Measurements from ENCODE around the gene TEX14. TPM values are rescaled to one million over a fixed set of nuclear protein-coding genes. Genes with fewer than 3 reads are reported as not detected.

Gene TEX14
- total RNA-seq, 6 experiments from 2014 or later, result 0.04 to 0.12 (median 0.09) TPM; not detected in 3

DNA sequence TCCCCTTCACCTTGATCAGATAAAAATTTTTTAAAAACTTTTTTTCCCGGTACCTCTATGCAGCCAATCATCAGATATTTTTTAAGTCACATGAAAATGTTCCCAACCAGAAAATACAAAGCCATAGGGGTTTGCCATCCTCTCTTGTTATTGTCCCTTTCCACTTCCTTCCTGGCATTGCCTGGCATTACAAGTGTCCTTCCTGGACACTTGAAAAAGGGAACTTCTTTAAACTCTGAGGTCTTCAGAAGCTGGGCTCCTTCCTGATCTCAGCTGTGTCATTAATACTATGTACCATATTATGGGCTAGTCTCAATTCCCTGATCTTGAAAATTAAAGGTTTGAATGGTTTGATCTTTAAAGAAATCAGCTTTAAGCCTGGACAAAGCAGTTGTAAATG, 64.9 kb downstream of the TEX14 start:
- H3K36me3 ChIP-seq, result no peaks in the 10 kb centered on the region
- DNase-seq, result no peak
- H3K9me3 ChIP-seq, result no peaks in the 10 kb centered on the region
- H3K27me3 ChIP-seq, result no peaks in the 10 kb centered on the region
- no peak for ATAC-seq
- H3K4me3 ChIP-seq, result no peak overlapping the region
- H3K27ac ChIP-seq, result no peak overlapping the region
- no peak for TF ChIP-seq POLR2A (IDR thresholded peaks at IDR 0.05)
- TF ChIP-seq, protein P1, sequence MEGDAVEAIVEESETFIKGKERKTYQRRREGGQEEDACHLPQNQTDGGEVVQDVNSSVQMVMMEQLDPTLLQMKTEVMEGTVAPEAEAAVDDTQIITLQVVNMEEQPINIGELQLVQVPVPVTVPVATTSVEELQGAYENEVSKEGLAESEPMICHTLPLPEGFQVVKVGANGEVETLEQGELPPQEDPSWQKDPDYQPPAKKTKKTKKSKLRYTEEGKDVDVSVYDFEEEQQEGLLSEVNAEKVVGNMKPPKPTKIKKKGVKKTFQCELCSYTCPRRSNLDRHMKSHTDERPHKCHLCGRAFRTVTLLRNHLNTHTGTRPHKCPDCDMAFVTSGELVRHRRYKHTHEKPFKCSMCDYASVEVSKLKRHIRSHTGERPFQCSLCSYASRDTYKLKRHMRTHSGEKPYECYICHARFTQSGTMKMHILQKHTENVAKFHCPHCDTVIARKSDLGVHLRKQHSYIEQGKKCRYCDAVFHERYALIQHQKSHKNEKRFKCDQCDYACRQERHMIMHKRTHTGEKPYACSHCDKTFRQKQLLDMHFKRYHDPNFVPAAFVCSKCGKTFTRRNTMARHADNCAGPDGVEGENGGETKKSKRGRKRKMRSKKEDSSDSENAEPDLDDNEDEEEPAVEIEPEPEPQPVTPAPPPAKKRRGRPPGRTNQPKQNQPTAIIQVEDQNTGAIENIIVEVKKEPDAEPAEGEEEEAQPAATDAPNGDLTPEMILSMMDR (IDR thresholded peaks at IDR 0.05), result no peak
- 67% methylated on average over 1 of the region's 1 CpG for WGBS (ENCODE audit: insufficient coverage, low coverage, low lambda C conversion rate, missing lambda C conversion rate)
- H3K4me1 ChIP-seq, result peaks cover 0 to 6% (median 3%) of the 10 kb centered on the region in 4 donors
- intact Hi-C loops (cut with DNase I), result no loop called here

- intact Hi-C loops (cut with DNase I), result no loop called here
- H3K9me3 ChIP-seq, result no peaks in the 10 kb centered on the region
- TF ChIP-seq, protein P1 (IDR thresholded peaks at IDR 0.05), result no peak
- no peak for TF ChIP-seq POLR2A (IDR thresholded peaks at IDR 0.05)
- H3K27me3 ChIP-seq, result no peaks in the 10 kb centered on the region
- DNase-seq, result no peak
- H3K27ac ChIP-seq, result no peak overlapping the region
- H3K4me3 ChIP-seq, result no peak overlapping the region
- WGBS (ENCODE audit: insufficient coverage, low coverage, low lambda C conversion rate, missing lambda C conversion rate), result 100% methylated on average over 1 of the region's 1 CpG
- H3K36me3 ChIP-seq, result no peaks in the 10 kb centered on the region
- H3K4me1 ChIP-seq, result no peaks in the 10 kb centered on the region
- no peak for ATAC-seq
These were observed 67.1 kb downstream of the TEX14 start for GRCh38 chr17:58624751-58625150.

- Histone ChIP-seq H3K4me3 (no peak overlapping the region), H3K27me3 (no peaks in the 10 kb centered on the region), H3K36me3 (no peaks in the 10 kb centered on the region), H3K9me3 (no peaks in the 10 kb centered on the region), H3K27ac (no peak overlapping the region), H3K4me1 (no peaks in the 10 kb centered on the region)
- 17% methylated on average over 1 of the region's 3 CpGs for WGBS (ENCODE audit: insufficient coverage, low coverage, low lambda C conversion rate, missing lambda C conversion rate)
- TF ChIP-seq, protein P1 (IDR thresholded peaks at IDR 0.05), result no peak
- TF ChIP-seq POLR2A (IDR thresholded peaks at IDR 0.05), result no peak
- no peak for DNase-seq
- ATAC-seq, result no peak
- intact Hi-C loops (cut with DNase I), result no loop called here
These were observed 70.7 kb downstream of the TEX14 start for GRCh38 chr17:58621174-58621573.

- intact Hi-C loops (cut with DNase I), result no loop called here
- no peak for TF ChIP-seq POLR2A (IDR thresholded peaks at IDR 0.05)
- TF ChIP-seq, protein P1 (IDR thresholded peaks at IDR 0.05), result no peak
- DNase-seq, result no peak
- 69% methylated on average over 2 of the region's 2 CpGs for WGBS (ENCODE audit: insufficient coverage, low coverage, low lambda C conversion rate, missing lambda C conversion rate)
- no peak overlapping the region for H3K4me3 ChIP-seq
- no peaks in the 10 kb centered on the region for H3K36me3 ChIP-seq
- ATAC-seq, result no peak
- H3K4me1 ChIP-seq, result no peaks in the 10 kb centered on the region
- no peaks in the 10 kb centered on the region for H3K9me3 ChIP-seq
- H3K27me3 ChIP-seq, result no peaks in the 10 kb centered on the region
- H3K27ac ChIP-seq, result no peak overlapping the region
These were observed 73.5 kb downstream of the TEX14 start for GRCh38 chr17:58618336-58618735.

- H3K36me3 ChIP-seq, result no peaks in the 10 kb centered on the region
- no peak overlapping the region for H3K27ac ChIP-seq
- TF ChIP-seq POLR2A (IDR thresholded peaks at IDR 0.05), result no peak
- TF ChIP-seq, protein P1 (IDR thresholded peaks at IDR 0.05), result no peak
- H3K4me3 ChIP-seq, result no peak overlapping the region
- no peaks in the 10 kb centered on the region for H3K4me1 ChIP-seq
- H3K9me3 ChIP-seq, result no peaks in the 10 kb centered on the region
- intact Hi-C loops (cut with DNase I), result no loop called here
- H3K27me3 ChIP-seq, result no peaks in the 10 kb centered on the region
- WGBS (ENCODE audit: insufficient coverage, low coverage, low lambda C conversion rate, missing lambda C conversion rate), result 74% methylated on average over 3 of the region's 3 CpGs
- DNase-seq (no peak), ATAC-seq (no peak)
These were observed 74.3 kb downstream of the TEX14 start for GRCh38 chr17:58617563-58617962.
